PC-3 (cell line): ENCODE measurements around the gene TMEM242. TPM values are rescaled to one million over a fixed set of nuclear protein-coding genes. Genes with fewer than 3 reads are reported as not detected.

Experiments
- ATAC-seq: fragments of 200-7000 bp; cut with Tn5 transposase; 2 replicates; pipeline ENCODE4 v1.9.1; 2020; ENCODE audit warnings: mild to moderate bottlenecking, moderate library complexity
- BruUV-seq: library from RNA; stranded (reverse); fragments of 400-500 nt; replicated peaks from 2 replicates; lab custom pipeline; 2021; lab: Mats Ljungman, UMichigan
- CTCF ChIA-PET: fragments of 300-600 bp; sonication (Branson Sonifier 250); formaldehyde crosslinking; loops from one replicate; lab custom pipeline; 2022; ENCODE audit warnings: antibody characterized with exemption; lab: Charles Lee
- POLR2A ChIA-PET: fragments of 300-600 bp; sonication (Branson Sonifier 250); formaldehyde crosslinking; loops from one replicate; lab custom pipeline; 2022; ENCODE audit warnings: antibody characterized with exemption; ENCODE audit not compliant: unreplicated experiment; lab: Charles Lee
- DNase-seq: peaks from one replicate; pipeline ENCODE4 v3.0.0-alpha.2; 2015
- H2AFZ ChIP-seq: fragments of 300-600 bp; sonication (generic); 2 replicates; pipeline ENCODE4 v1.6.0; 2016; ENCODE audit warnings: antibody characterized with exemption, low read length
- H3F3A ChIP-seq: fragments of 300-600 bp; sonication (generic); one replicate; pipeline ENCODE4 v1.6.0; 2017; ENCODE audit warnings: antibody characterized with exemption, low read length, control low read depth, mild to moderate bottlenecking; ENCODE audit not compliant: unreplicated experiment
- H3K27ac ChIP-seq: fragments of 300-600 bp; sonication (generic); 2 replicates; pipeline ENCODE4 v1.5.1; 2016; ENCODE audit warnings: mild to moderate bottlenecking, low read length
- H3K27me3 ChIP-seq: fragments of 300-600 bp; sonication (generic); 2 replicates; pipeline ENCODE4 v1.6.1; 2016; ENCODE audit warnings: low read length, mixed read lengths
- H3K36me3 ChIP-seq: fragments of 300-600 bp; sonication (generic); 2 replicates; pipeline ENCODE4 v1.6.1; 2016; ENCODE audit warnings: low read depth, mixed run types, low read length, mixed read lengths
- H3K4me1 ChIP-seq: fragments of 300-600 bp; sonication (generic); 2 replicates; pipeline ENCODE4 v1.5.1; 2016; ENCODE audit warnings: low read length; ENCODE audit not compliant: insufficient read depth
- H3K4me2 ChIP-seq: fragments of 300-600 bp; sonication (generic); 2 replicates; pipeline ENCODE4 v1.6.0; 2016; ENCODE audit warnings: low read length
- H3K4me3 ChIP-seq: fragments of 300-600 bp; sonication (generic); 2 replicates; pipeline ENCODE4 v1.5.1; 2016; ENCODE audit warnings: mild to moderate bottlenecking, low read length, mixed read lengths
- H3K79me2 ChIP-seq: fragments of 300-600 bp; sonication (generic); 2 replicates; pipeline ENCODE4 v1.6.1; 2017; ENCODE audit warnings: low read length, mixed read lengths
- H3K9ac ChIP-seq: fragments of 300-600 bp; sonication (generic); 2 replicates; pipeline ENCODE4 v1.6.0; 2016; ENCODE audit warnings: mild to moderate bottlenecking, low read length
- H3K9me2 ChIP-seq: fragments of 300-600 bp; sonication (generic); replicated peaks from 2 replicates; pipeline ENCODE4 v1.6.1; 2016; ENCODE audit warnings: mixed run types, low read length, mixed read lengths
- H3K9me3 ChIP-seq: fragments of 300-600 bp; sonication (generic); 2 replicates; pipeline ENCODE4 v1.6.1; 2016; ENCODE audit warnings: low read length, mixed read lengths
- H4K20me1 ChIP-seq: fragments of 300-600 bp; sonication (generic); 2 replicates; pipeline ENCODE4 v1.6.1; 2016; ENCODE audit warnings: low read length, mixed read lengths
- EZH2 ChIP-seq: fragments of 300-600 bp; sonication (generic); IDR thresholded peaks from one replicate; pipeline ENCODE4 v1.6.1; 2017; ENCODE audit warnings: antibody characterized with exemption, mild to moderate bottlenecking, low read length; ENCODE audit not compliant: unreplicated experiment
- EZH2phosphoT487 ChIP-seq: fragments of 300-600 bp; sonication (generic); IDR thresholded peaks from 2 replicates; pipeline ENCODE4 v1.6.1; 2018; ENCODE audit warnings: mild to moderate bottlenecking, antibody characterized with exemption, low read length, borderline replicate concordance
- intact Hi-C: fragments of 100-400 bp; cut with micrococcal nuclease; formaldehyde crosslinking; loops from 2 replicates; pipeline ENCODE4 v1.9.0; 2023
- total RNA-seq: library from RNA; depleted of rRNA; stranded (reverse); fragments of >200 nt; gene quantifications from 2 replicates; pipeline ENCODE4 v1.2.3, GENCODE V29; 2014
- TF ChIP-seq, protein P1 (sequence below): fragments of 300-600 bp; sonication (generic); conservative IDR thresholded peaks from 2 replicates; pipeline ENCODE4 v1.5.1; 2017; ENCODE audit warnings: antibody characterized with exemption, low read depth, mild to moderate bottlenecking, low read length

Gene TMEM242
- total RNA-seq, 1 experiment from 2014 or later = 7.9 TPM

DNA sequence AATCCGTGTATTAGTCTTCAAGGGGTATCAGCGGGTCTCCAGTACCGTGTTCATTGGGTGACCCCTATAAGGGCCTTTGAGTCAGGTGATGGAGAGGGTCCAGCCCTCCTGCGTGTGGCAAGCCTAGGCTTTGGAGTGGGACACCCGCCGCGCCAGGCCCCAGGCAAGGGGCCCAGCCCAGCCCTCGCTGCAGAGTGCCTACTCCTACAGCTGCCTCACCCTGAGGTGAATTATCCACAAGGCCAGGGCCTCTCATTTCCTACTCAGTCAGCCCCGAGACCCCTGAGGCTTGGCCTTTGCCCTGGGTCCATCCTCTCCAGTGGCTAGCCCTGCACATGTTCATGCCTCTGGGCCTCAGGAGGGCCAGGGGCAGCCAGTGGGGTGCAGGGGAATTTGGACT lies 45.1 kb downstream of the TMEM242 start:
- BruUV-seq = no TSS peak
- CTCF ChIA-PET = no interaction called here
- intact Hi-C loops = no loop called here

DNA sequence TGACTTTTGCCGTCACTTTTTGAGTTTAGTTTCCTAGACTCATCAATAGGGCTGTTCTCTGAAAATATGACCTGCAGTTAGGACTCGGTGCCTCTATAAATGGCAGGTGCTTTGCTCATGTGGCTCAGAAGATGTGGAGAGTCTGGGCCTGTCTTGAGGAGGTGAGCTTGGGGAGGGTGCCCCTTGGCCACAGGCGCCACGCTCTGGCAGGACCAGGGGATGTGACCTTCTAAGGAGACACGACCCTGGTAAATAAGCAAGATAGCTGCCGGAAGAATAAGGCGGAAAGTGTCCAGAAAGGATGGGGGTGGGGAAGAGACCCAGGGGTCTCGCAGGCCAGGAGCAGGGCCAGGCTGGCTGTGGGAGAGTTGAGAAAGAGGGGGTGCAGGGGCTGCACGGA lies 46.6 kb downstream of the TMEM242 start:
- intact Hi-C loops = no loop called here
- POLR2A ChIA-PET = no interaction called here
- Histone ChIP-seq H3K36me3 (no peaks in the 10 kb centered on the region), H3K27ac (no peak overlapping the region), H3K27me3 (no peaks in the 10 kb centered on the region), H3K4me3 (no peak overlapping the region), H3K9ac (no peak overlapping the region), H3K4me2 (no peak overlapping the region), H3K79me2 (no peaks in the 10 kb centered on the region), H4K20me1 (no peaks in the 10 kb centered on the region), H2AFZ (no peak overlapping the region), H3F3A (no peaks in the 10 kb centered on the region), H3K4me1 (peaks cover 3% of the 10 kb centered on the region; the same call in 1 of the 2 replicates), H3K9me3 (no peaks in the 10 kb centered on the region), H3K9me2 (no peaks in the 10 kb centered on the region)
- DNase-seq = no peak
- BruUV-seq = no TSS peak
- TF ChIP-seq, protein P1, sequence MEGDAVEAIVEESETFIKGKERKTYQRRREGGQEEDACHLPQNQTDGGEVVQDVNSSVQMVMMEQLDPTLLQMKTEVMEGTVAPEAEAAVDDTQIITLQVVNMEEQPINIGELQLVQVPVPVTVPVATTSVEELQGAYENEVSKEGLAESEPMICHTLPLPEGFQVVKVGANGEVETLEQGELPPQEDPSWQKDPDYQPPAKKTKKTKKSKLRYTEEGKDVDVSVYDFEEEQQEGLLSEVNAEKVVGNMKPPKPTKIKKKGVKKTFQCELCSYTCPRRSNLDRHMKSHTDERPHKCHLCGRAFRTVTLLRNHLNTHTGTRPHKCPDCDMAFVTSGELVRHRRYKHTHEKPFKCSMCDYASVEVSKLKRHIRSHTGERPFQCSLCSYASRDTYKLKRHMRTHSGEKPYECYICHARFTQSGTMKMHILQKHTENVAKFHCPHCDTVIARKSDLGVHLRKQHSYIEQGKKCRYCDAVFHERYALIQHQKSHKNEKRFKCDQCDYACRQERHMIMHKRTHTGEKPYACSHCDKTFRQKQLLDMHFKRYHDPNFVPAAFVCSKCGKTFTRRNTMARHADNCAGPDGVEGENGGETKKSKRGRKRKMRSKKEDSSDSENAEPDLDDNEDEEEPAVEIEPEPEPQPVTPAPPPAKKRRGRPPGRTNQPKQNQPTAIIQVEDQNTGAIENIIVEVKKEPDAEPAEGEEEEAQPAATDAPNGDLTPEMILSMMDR = no peak
- TF ChIP-seq EZH2 (no peak), EZH2phosphoT487 (no peak)
- ATAC-seq = no peak
- CTCF ChIA-PET = no interaction called here

More for the DNA sequence above, 45.1 kb downstream of the TMEM242 start:
- H4K20me1 ChIP-seq = no peaks in the 10 kb centered on the region
- TF ChIP-seq EZH2 (no peak), EZH2phosphoT487 (no peak)
- TF ChIP-seq, protein P1 = no peak
- H3F3A ChIP-seq = no peaks in the 10 kb centered on the region
- no peaks in the 10 kb centered on the region for H3K9me2 ChIP-seq
- no peaks in the 10 kb centered on the region for H3K79me2 ChIP-seq
- H3K27ac ChIP-seq = no peak overlapping the region
- H3K27me3 ChIP-seq = no peaks in the 10 kb centered on the region
- H3K36me3 ChIP-seq = no peaks in the 10 kb centered on the region
- peaks cover 3% of the 10 kb centered on the region; the same call in 1 of the 2 replicates for H3K4me1 ChIP-seq
- no peak for ATAC-seq
- no peak overlapping the region for H3K4me3 ChIP-seq
- H3K9me3 ChIP-seq = no peaks in the 10 kb centered on the region
- H3K9ac ChIP-seq = no peak overlapping the region
- POLR2A ChIA-PET = no interaction called here
- H2AFZ ChIP-seq = no peak overlapping the region
- no peak overlapping the region for H3K4me2 ChIP-seq
- DNase-seq = no peak

DNA sequence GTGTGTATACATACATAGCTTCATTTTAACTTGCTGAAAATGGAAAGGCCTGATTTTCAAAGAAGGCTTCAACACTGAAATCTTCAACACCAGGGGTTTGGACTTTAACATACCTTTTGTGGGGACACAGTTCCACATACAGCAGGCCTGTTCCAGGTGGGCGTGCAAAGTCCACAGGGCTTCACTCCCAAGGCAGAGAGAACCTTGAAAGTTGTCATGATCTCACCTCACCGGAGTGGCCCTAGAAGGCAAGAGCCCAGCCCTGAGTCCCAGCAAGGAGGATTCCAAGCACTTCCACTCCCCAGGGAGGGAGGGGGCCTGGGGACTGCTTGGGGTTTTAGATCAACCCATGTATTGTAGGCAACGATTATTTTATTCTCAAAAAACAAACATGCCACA lies 47.2 kb downstream of the TMEM242 start:
- H3K27ac ChIP-seq = no peak overlapping the region
- CTCF ChIA-PET = no interaction called here
- BruUV-seq = no TSS peak
- H2AFZ ChIP-seq = no peak overlapping the region
- H3K9me3 ChIP-seq = no peaks in the 10 kb centered on the region
- H3K4me1 ChIP-seq = peaks cover 3% of the 10 kb centered on the region; the same call in 1 of the 2 replicates
- no peak overlapping the region for H3K9ac ChIP-seq
- H3K4me3 ChIP-seq = no peak overlapping the region
- H3F3A ChIP-seq = no peaks in the 10 kb centered on the region
- intact Hi-C loops = no loop called here
- TF ChIP-seq EZH2 (no peak), EZH2phosphoT487 (no peak)
- TF ChIP-seq, protein P1 = no peak
- ATAC-seq = no peak
- no peak overlapping the region for H3K4me2 ChIP-seq
- no peaks in the 10 kb centered on the region for H3K27me3 ChIP-seq
- no peak for DNase-seq
- H3K36me3 ChIP-seq = no peaks in the 10 kb centered on the region
- POLR2A ChIA-PET = no interaction called here
- no peaks in the 10 kb centered on the region for H3K79me2 ChIP-seq
- H4K20me1 ChIP-seq = no peaks in the 10 kb centered on the region
- H3K9me2 ChIP-seq = no peaks in the 10 kb centered on the region
